Gastroesophageal sphincter (tissue), 4 donors: ENCODE data around the gene ODF2. TPM values are rescaled to one million over a fixed set of nuclear protein-coding genes. Genes with fewer than 3 reads are reported as not detected.
A peak's percentile ranks its signal among the peaks of the same experiment; 100 is the strongest.
"Not testable (repeated sequence)": the region's sequence is repeated elsewhere in the genome, so short reads cannot be mapped to it uniquely, and the experiment has no call there.

ENCODE experiments used
- ATAC-seq: fragments of 150-250 bp; one replicate; pipeline ENCODE4 v1.9.1; 2016; ENCODE audit warnings: mild to moderate bottlenecking, moderate library complexity
- H3K27ac ChIP-seq, 4 donors: fragments of 200-600 bp; sonication (generic) in 3 of 4; 1 replicate in 3 of 4; 2 replicates in 1 of 4; pipeline ENCODE4 v1.5.1; 2016 to 2019
- H3K27me3 ChIP-seq: fragments of 200-600 bp; sonication (generic); one replicate; pipeline ENCODE4 v1.5.1; 2019
- H3K36me3 ChIP-seq, 2 donors: fragments of 200-600 bp; sonication (generic); one replicate each; pipeline ENCODE4 v1.5.1; 2019; ENCODE audit warnings: control low read depth in 1 of 2
- H3K4me1 ChIP-seq, 3 donors: fragments of 200-600 bp; sonication (generic); 1 replicate in 2 of 3; 2 replicates in 1 of 3; pipeline ENCODE4 v1.5.1; 2016 to 2019; ENCODE audit warnings: control low read depth in 2 of 3
- H3K4me3 ChIP-seq, 2 donors: fragments of 200-600 bp; sonication (generic); one replicate each; pipeline ENCODE4 v1.5.1; 2019; ENCODE audit warnings: mild to moderate bottlenecking in 1 of 2, moderate library complexity in 1 of 2
- H3K9me3 ChIP-seq, 3 donors: fragments of 200-600 bp; sonication (generic); one replicate each; pipeline ENCODE4 v1.5.1; 2017 to 2019; ENCODE audit warnings: control low read depth in 2 of 3
- EP300 ChIP-seq: sonication (generic); formaldehyde crosslinking; IDR thresholded peaks from one replicate; pipeline ENCODE4 v1.6.1; 2017; ENCODE audit warnings: antibody characterized with exemption, mild to moderate bottlenecking
- POLR2A ChIP-seq, 2 donors: fragments of 450-650 bp; IDR thresholded peaks; one replicate each; pipeline ENCODE4 v1.6.1; 2017; ENCODE audit warnings: antibody characterized with exemption in 2 of 2, mild to moderate bottlenecking in 2 of 2, moderate library complexity in 1 of 2
- POLR2AphosphoS5 ChIP-seq: sonication (generic); formaldehyde crosslinking; IDR thresholded peaks from one replicate; pipeline ENCODE4 v1.6.1; 2017; ENCODE audit warnings: antibody characterized with exemption
- WGBS, 2 donors: methylation state at CpG; one replicate each; pipeline ENCODE4 v1.1.5; 2018; ENCODE audit warnings: low coverage in 1 of 2; 5-methylcytosine and 5-hydroxymethylcytosine counted together
- total RNA-seq, 4 donors: library from RNA; depleted of rRNA; stranded (reverse); fragments of >200 nt; gene quantifications; one replicate each; pipeline ENCODE4 v1.1.0, GENCODE V29; 2016
- TF ChIP-seq, protein P1 (sequence below), 4 experiments: fragments of 200-600 bp in 2 of 4; fragments of 450-650 bp in 2 of 4; sonication (generic) in 1 of 4; IDR thresholded peaks; one replicate each; pipeline ENCODE4 v1.5.1; 2017 to 2019; ENCODE audit warnings: antibody characterized with exemption in 4 of 4, mild to moderate bottlenecking in 2 of 4, moderate library complexity in 2 of 4

Gene ODF2
- total RNA-seq, 4 donors from 2014 or later = 19.7 to 30.1 (median 26.9) TPM

DNA sequence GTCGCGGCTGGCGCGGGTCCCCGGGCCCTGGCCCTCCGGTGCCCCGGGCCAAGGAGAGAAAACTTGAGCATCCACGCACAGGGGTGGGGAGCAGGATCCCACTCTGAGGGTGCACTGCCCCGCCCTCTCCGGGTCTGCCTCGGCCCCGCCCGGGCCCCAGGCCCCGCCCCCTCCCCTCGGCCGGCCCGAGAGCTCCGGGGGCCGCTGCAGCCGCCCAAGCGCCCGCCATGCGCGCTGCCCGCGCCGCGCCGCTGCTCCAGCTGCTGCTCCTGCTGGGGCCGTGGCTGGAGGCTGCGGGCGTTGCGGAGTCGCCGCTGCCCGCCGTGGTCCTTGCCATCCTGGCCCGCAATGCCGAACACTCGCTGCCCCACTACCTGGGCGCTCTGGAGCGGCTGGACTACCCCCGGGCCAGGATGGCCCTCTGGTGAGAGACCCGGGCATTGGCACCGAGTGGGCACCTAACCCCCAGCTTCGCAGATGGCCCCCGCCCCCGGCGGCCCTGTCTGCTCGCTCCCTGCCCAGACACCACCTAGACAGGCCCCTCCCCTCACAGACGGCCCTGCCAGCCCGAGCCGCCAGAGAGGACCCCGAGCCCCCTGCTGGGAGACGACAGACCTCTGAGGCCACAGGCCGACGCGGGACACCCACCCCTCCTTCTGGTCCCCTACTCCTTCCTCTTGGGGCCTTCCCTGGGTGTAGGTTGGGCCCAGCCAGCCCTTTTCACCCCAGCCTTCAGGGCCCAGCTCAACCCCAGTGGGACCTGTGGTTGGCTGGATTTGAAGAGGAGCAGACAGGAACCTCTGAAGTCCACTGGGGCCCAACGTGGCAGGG, 34.9 kb upstream of the ODF2 start, which contains the start of gene CERCAM:
TSS of gene CERCAM (plus strand) at position 207 of the 831 bp plus-strand sequence. CDS start at position 228, 21 bp downstream.
- H3K4me3 ChIP-seq = peak within 1 kb of the TSS; percentile 64 to 78
- no peak for TF ChIP-seq POLR2AphosphoS5
- TF ChIP-seq EP300 = no peak
- no peak for TF ChIP-seq POLR2A (IDR thresholded peaks at IDR 0.05)
- TF ChIP-seq, protein P1, sequence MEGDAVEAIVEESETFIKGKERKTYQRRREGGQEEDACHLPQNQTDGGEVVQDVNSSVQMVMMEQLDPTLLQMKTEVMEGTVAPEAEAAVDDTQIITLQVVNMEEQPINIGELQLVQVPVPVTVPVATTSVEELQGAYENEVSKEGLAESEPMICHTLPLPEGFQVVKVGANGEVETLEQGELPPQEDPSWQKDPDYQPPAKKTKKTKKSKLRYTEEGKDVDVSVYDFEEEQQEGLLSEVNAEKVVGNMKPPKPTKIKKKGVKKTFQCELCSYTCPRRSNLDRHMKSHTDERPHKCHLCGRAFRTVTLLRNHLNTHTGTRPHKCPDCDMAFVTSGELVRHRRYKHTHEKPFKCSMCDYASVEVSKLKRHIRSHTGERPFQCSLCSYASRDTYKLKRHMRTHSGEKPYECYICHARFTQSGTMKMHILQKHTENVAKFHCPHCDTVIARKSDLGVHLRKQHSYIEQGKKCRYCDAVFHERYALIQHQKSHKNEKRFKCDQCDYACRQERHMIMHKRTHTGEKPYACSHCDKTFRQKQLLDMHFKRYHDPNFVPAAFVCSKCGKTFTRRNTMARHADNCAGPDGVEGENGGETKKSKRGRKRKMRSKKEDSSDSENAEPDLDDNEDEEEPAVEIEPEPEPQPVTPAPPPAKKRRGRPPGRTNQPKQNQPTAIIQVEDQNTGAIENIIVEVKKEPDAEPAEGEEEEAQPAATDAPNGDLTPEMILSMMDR (IDR thresholded peaks at IDR 0.05) = no peak
- H3K27ac ChIP-seq = peak within 1 kb of the TSS in 3 of 4 donors; percentile 78 to 88 (median 88)
- 0% methylated on average over 2 of the region's 59 CpGs; no CpG with 5 or more reads in 1 of the 2 donors for WGBS, 2 donors
- H3K4me1 ChIP-seq = peaks cover 0 to 32% (median 14%) of the 10 kb centered on the region in 3 donors
- peaks cover 11% of the 10 kb centered on the region for H3K27me3 ChIP-seq
- ATAC-seq = peak; percentile 92
- peaks cover 0 to 33% of the 10 kb centered on the region in 2 donors for H3K36me3 ChIP-seq
- H3K9me3 ChIP-seq = no peaks in the 10 kb centered on the region

DNA sequence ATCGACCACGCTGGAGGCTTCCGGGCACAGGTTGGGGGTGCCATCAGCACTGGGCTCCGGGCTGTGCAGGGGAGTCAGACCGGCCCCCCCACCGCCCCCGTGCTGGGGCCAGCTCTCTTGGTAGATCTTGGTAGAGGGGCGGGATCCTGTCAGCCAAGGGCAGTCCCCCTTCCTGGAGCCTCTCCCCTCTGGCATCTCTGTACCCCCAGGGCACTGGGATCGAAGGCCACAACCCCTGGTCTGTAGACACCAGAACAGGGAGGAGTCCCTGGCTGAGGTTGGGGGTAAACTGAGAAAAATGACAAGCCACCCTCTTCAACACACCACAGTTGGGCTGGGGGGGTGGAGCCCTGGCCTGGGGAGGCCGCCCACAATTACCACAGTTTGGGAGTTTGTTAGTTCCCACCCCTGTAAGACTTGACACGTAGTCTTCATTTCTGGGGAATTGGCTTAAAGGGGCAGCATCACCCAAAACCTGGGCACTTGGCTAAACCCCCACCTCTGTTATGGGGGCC, 34.3 kb upstream of the ODF2 start:
- H3K27me3 ChIP-seq = peaks cover 7% of the 10 kb centered on the region
- peak; percentile 35 for ATAC-seq
- H3K36me3 ChIP-seq = peaks cover 0 to 40% of the 10 kb centered on the region in 2 donors
- no peaks in the 10 kb centered on the region for H3K9me3 ChIP-seq
- 20 to 56% methylated on average over 1 to 2 of the region's 11 CpGs for WGBS, 2 donors
- H3K4me1 ChIP-seq = peaks cover 0 to 32% (median 14%) of the 10 kb centered on the region in 3 donors
- H3K4me3 ChIP-seq = peak overlapping the region; percentile 64 to 78
- no peak for TF ChIP-seq POLR2AphosphoS5
- TF ChIP-seq, protein P1 (IDR thresholded peaks at IDR 0.05) = no peak
- no peak for TF ChIP-seq EP300
- TF ChIP-seq POLR2A (IDR thresholded peaks at IDR 0.05) = no peak
- peak overlapping the region in 3 of 4 donors; percentile 78 to 88 (median 88) for H3K27ac ChIP-seq

DNA sequence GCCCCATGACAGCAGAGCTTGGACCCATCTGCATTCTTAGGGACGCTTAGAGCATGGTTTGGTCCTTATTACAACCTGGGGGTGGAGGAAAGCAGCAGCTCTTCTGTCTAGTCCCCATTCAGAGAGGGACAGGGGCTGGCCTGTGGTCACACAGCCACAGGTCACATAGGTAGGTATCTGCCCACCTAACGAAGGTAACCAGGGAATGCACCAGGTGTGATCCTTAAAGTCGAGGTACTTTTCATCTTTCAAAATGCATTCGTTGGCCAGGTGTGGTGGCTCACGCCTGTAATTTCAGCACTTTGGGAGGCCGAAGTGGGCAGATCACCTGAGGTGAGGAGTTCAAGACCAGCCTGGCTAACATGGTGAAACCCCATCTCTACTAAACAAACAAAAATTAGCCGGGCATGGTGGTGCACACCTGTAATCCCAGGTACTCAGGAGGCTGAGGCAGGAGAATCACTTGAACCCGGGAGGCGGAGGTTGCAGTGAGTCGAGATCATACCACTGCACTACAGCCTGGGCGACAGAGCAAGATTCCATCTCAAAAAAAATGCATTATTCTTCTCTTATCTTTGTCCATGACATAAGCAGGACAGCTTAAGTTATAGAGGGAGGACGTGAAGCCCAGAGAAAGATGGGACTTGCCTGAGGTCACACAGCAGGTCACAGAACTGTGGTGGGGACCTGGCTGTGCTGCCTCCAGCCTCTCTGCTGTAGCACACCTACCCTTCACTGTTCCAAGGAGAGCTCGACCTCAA, 33.6 kb upstream of the ODF2 start:
- H3K4me3 ChIP-seq = not testable (repeated sequence)
- H3K27ac ChIP-seq = peak overlapping the region in 3 of 4 donors; percentile 78 to 88 (median 88)

DNA sequence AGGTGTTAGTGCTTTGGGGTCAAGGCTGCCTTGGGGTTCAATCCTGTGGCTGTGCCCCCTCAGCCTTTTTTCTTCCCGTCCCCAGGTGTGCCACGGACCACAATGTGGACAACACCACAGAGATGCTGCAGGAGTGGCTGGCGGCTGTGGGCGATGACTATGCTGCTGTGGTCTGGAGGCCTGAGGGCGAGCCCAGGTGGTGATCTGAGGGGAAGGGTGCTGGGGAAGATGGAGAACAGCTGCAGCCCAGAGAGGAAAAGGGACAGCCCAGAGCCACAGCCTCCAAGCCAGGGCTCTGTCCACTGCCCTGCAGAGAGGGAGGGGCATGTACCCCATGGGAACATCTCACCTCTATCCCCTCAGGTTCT, 33.0 kb upstream of the ODF2 start:
- Histone ChIP-seq H3K4me3 (no peak overlapping the region), H3K27me3 (no peaks in the 10 kb centered on the region), H3K36me3 (peaks cover 0 to 52% of the 10 kb centered on the region in 2 donors), H3K9me3 (no peaks in the 10 kb centered on the region), H3K27ac (no peak overlapping the region), H3K4me1 (peaks cover 0 to 32% (median 14%) of the 10 kb centered on the region in 3 donors)
- WGBS, 2 donors = 80% methylated on average over 1 of the region's 5 CpGs; no CpG with 5 or more reads in 1 of the 2 donors
- no peak for ATAC-seq
- TF ChIP-seq POLR2AphosphoS5 (no peak), POLR2A (IDR thresholded peaks at IDR 0.05) (no peak), EP300 (no peak)
- TF ChIP-seq, protein P1 (IDR thresholded peaks at IDR 0.05) = no peak

More for the DNA sequence above, 33.6 kb upstream of the ODF2 start:
- not testable (repeated sequence) for H3K9me3 ChIP-seq, ATAC-seq, H3K27me3 ChIP-seq
- 83 to 85% methylated on average over 6 to 11 of the region's 13 CpGs for WGBS, 2 donors
- peaks cover 0 to 47% of the 10 kb centered on the region in 2 donors for H3K36me3 ChIP-seq
- H3K4me1 ChIP-seq = peaks cover 0 to 32% (median 14%) of the 10 kb centered on the region in 3 donors

DNA sequence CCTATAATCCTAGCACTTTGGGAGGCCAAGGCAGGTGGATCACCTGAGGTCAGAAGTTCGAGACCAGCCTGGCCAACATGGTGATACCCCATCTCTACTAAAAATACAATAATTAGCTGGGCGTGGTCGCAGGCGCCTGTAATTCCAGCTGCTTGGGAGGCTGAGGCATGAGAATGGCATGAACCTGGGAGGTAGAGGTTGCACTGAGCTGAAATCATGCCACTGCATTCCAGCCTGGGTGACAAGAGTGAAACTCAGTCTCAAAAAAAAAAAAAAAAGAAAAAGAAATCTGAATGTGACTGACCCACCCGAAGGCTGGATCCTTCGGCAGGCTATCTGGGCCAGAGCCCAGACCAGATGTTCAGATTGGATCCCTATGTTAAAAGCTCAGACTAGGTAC, 32.5 kb upstream of the ODF2 start:
- 53 to 54% methylated on average over 2 to 3 of the region's 6 CpGs for WGBS, 2 donors
- Histone ChIP-seq H3K36me3 (peaks cover 0 to 58% of the 10 kb centered on the region in 2 donors), H3K4me1 (peaks cover 0 to 32% (median 14%) of the 10 kb centered on the region in 3 donors)
- H3K27ac ChIP-seq, ATAC-seq, H3K9me3 ChIP-seq, H3K27me3 ChIP-seq, H3K4me3 ChIP-seq: not testable (repeated sequence)
